Measurements from ENCODE around the gene GPBAR1.

Gene GPBAR1

GRCh38 chr2:218244665-218245064 is 16.1 kb upstream of the GPBAR1 start:
- DNase-seq (ENCODE audit: low spot score) = no peak

GRCh38 chr2:218245214-218245613 is 15.6 kb upstream of the GPBAR1 start:
- DNase-seq (ENCODE audit: low spot score) = no peak

- no peak for DNase-seq (ENCODE audit: low spot score)
Measured at GRCh38 chr2:218249691-218250090, 11.1 kb upstream of the GPBAR1 start.

GRCh38 chr2:218252509-218253231 is 8.1 kb upstream of the GPBAR1 start:
- DNase-seq (ENCODE audit: low spot score) = peak; percentile 41

- DNase-seq (ENCODE audit: low spot score) = no peak
Measured at GRCh38 chr2:218253232-218253625, 7.6 kb upstream of the GPBAR1 start.

GRCh38 chr2:218255446-218255845 is 5.4 kb upstream of the GPBAR1 start:
- DNase-seq (ENCODE audit: low spot score) = peak; percentile 20

- DNase-seq (ENCODE audit: low spot score) = no peak
Measured at GRCh38 chr2:218256612-218257350, 4.0 kb upstream of the GPBAR1 start.

GRCh38 chr2:218257390-218257981 is 3.3 kb upstream of the GPBAR1 start:
- DNase-seq (ENCODE audit: low spot score) = peak; percentile 55

- DNase-seq (ENCODE audit: low spot score) = peak; percentile 82
Measured at GRCh38 chr2:218259099-218259961, 1.5 kb upstream of the GPBAR1 start.

- DNase-seq (ENCODE audit: low spot score) = no peak
Measured at GRCh38 chr2:218260166-218260565, 649 bp upstream of the GPBAR1 start.

GRCh38 chr2:218261423-218262236 is 815 bp downstream of the GPBAR1 start:
- DNase-seq (ENCODE audit: low spot score) = no peak

GRCh38 chr2:218262237-218262600 is 1.4 kb downstream of the GPBAR1 start:
- DNase-seq (ENCODE audit: low spot score) = no peak

GRCh38 chr2:218262631-218263586 is 2.1 kb downstream of the GPBAR1 start:
- DNase-seq (ENCODE audit: low spot score) = no peak

- no peak for DNase-seq (ENCODE audit: low spot score)
Measured at GRCh38 chr2:218263817-218264641, 3.2 kb downstream of the GPBAR1 start.

- no peak for DNase-seq (ENCODE audit: low spot score)
Measured at GRCh38 chr2:218264773-218265561, 4.2 kb downstream of the GPBAR1 start.

- no peak for DNase-seq (ENCODE audit: low spot score)
Measured at GRCh38 chr2:218265626-218266025, 4.8 kb downstream of the GPBAR1 start.

- DNase-seq (ENCODE audit: low spot score) = no peak
Measured at GRCh38 chr2:218266316-218266979, 5.6 kb downstream of the GPBAR1 start.

GRCh38 chr2:218267259-218267658 is 6.4 kb downstream of the GPBAR1 start:
- DNase-seq (ENCODE audit: low spot score) = no peak

Measured in GM03348 (cell line).